GM18520 (cell line): Measurements from ENCODE around the gene FGF11.

ENCODE experiments used
- ATAC-seq: cut with Tn5 transposase; IDR thresholded peaks from one replicate; pipeline ENCODE4 v1.9.1; 2021; ENCODE audit not compliant: unreplicated experiment

Gene FGF11

DNA sequence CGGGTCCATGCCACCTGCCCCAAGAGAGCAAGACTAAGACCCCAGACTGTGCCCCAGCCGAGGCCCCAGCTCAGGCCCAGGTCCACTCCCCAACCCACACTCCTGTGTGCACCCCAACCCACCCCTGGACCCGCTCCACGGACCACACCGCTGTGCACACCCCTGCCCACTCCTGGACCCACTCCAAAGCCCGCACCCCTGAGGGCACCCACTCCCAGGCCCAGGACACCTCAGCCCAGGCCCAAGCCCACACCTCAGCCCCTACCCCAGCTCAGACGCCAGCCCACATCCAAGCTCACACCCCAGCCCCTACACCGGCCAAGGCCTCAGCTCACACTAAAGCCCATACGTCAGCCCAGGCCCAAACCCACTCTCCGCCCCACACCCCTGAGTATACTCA, 9.6 kb upstream of the FGF11 start:
- ATAC-seq, result no peak

- ATAC-seq, result no peak
Measured at GRCh38 chr17:7431231-7431630, 8.1 kb upstream of the FGF11 start.

DNA sequence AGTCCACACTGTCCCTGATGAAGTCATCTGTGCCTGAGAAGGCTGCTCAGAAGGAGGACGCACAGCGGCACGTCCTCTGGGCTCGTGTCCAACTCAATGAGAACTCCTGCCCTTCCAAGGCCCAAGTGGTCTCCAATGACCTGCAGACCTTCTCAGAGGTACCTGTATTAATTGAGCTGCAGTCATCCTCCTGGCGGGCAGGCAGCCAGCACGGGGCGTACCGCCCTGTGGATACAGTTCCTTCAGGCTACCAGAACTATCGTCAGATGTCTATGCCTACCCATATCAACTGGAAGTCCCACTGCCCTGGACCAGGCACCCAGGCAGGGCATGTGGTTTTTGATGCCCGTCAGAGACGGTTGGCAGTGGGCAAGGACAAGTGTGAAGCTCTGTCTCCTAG, 7.0 kb upstream of the FGF11 start:
- no peak for ATAC-seq

DNA sequence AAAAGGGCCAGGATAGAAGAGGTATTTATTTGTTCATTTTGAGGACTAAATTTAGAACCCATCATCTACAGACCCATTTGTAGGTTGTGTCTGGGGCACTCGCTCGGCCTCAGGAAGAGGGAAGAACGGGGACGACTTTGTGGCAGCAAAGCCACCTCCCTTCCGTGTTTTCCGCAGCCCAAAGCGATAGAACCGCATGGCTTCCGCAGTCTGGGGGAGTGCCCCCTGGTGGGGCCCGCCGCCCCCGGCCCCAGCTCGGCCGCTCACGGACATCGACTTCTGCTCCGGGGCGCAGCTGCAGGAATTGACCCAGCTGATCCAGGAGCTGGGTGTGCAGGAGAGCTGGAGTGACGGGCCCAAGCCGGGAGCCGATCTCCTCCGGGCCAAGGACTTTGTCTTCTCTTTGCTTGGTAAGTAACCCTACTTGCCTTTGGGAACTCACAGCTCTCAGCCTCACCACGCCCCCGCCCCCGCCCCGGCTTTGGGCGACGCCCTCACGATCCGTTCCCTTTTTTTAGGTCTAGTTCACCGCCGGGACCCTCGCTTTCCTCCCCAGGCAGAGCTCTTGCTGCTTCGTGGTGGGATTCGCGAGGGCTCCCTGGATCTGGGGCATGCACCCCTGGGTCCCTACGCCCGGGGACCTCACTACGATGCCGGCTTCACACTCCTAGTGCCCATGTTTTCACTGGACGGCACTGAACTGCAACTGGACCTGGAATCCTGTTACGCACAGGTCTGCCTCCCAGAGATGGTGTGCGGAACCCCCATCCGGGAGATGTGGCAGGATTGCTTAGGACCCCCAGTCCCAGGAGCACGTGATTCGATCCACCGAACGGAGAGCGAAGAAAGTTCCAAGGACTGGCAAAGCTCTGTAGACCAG, 3.4 kb upstream of the FGF11 start:
- no peak for ATAC-seq

GRCh38 chr17:7436556-7437368, 2.5 kb upstream of the FGF11 start:
- peak; percentile 32 for ATAC-seq

GRCh38 chr17:7437369-7437863, 1.9 kb upstream of the FGF11 start:
- ATAC-seq, result no peak

DNA sequence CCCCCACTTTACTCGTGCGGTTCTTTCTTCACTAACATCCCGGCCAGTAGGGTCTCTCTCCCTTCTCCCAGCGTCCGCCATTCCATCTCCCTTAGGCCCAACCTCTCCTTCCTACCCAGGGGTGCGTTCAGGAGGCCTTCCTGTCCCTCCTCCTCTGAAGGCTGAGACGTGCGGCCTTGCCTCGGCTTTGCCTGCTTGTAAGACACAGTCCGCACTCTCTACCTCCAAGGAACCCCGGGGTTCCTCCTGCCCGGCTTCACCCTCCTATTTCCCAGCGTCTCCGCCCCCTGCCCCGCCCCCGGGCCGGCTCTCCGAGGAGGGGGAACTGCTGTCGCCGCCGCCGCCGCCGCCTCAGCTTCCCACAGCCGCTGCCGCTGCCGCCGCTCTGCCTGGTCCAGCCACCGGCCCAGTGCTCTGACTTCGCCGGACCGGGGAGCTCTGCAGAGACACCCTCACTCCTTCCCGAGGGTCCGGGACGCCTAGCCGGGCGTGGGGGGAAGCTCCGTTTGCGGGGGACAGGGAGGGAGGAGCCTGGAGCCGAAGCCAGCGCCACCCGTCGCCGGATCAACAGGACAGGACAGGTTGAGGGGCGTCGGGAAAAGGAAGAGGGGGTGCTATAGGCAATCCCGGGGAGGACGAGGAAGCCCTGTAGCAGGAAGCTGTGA, 1.2 kb upstream of the FGF11 start:
- ATAC-seq, result no peak

GRCh38 chr17:7438656-7439460, 454 bp upstream of the FGF11 start:
- no peak for ATAC-seq

DNA sequence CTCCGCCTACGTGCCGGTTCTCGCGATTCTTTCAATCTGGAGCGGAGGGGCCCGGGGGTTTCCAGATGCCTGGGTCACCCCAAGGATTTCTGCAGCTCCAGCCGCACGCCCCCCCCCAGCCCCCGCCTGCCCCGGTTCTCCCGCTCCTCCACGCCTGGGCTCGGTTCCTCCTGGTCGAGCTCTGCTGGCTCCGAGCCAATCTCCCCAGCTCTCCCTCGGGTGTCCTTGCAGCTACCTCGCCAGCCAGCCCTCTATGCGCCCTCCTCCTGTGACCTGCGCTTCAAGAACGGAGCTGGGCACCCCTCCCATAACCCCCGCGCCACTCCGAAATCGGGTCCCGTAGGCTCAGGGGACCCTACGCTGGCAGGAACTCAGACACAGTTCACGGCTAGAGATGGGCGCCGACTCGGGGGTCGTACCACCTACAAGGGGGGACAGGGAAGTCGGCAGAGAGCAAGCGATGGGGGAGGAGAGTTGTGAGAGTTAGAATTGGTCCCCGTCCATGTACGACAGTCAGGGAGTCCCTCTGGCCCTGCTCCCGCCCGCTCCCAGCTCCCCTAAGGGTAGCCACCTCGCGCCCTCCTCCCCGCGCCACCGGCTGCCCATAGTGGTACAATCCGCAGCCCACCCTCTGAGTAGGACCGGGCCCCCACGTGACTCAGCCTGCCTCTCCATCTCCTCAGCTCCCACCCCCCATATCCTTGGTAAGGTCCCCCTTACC, 961 bp downstream of the FGF11 start:
- ATAC-seq, result no peak

- ATAC-seq, result no peak
Measured at GRCh38 chr17:7440834-7441195, 1.5 kb downstream of the FGF11 start.

GRCh38 chr17:7441266-7441665, 2.0 kb downstream of the FGF11 start:
- ATAC-seq, result no peak

GRCh38 chr17:7442142-7442541, 2.8 kb downstream of the FGF11 start:
- no peak for ATAC-seq

DNA sequence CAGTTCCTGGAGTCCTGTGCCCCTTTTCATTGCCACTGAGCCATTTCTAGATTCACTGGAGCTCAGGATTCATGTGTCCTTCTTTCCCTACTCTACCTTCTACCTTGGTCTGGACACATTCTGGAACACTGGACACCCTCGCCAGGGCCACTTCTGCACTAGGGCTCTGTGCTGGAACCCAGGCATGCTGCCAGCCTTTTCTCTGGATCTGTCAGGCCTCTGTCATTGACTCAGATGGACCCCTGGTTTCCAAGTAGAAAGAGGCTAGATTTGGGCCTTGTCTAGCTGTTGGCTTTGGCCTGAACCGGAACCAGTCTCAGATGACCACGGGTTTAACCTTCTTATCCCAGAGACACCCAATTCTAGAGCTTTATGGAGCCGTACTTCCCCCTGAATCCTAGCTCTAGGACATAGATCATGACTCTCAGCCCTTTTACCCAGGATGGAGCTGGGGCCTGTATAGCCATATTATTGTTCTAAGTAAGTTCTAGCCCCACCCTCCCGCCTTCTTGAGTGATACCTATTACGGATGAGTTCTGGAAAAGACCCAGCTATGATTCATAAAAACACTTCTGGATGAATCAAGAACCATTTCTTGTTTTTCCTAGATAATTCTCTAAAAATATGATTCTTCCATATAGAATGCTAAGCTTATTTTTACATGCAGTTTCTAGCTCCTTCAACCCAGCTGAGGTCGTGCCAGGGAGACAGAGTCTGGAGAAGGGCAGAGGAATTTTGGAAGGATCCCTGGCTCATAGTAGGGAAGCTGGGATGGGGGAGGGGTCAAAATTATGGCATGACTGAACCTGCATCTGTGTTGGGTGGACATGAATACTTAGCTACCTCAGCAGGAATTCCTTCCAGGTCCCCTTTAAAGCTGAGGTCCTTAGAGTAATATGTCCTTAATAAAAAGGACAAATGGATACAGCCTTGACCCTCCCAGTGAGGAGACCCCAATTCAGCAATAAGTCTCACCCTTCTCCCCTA, 4.5 kb downstream of the FGF11 start:
- no peak for ATAC-seq

GRCh38 chr17:7444682-7445618, 5.6 kb downstream of the FGF11 start, which contains the start of gene CHRNB1:
Gene CHRNB1 (plus strand): TSS chr17:7445061. CDS start chr17:7445128, 67 bp downstream.
- no peak for ATAC-seq

DNA sequence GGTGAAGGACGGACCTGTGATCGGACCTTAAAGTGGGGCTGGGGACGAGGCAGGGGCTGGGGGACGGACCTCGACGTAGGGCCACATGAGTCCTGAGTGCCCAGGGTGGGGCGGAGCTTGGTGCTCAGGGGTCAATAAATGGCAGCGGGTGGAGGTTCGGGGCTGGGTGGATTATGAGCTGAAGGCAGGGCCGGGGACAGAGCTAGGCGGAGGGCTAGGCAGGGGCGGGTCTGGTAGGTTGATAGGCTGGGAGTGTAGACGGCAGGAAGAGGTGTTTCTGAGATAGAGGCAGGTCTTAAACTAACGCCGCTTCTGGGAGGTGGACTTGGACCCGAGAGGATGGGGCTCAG, 6.3 kb downstream of the FGF11 start:
- ATAC-seq, result no peak

DNA sequence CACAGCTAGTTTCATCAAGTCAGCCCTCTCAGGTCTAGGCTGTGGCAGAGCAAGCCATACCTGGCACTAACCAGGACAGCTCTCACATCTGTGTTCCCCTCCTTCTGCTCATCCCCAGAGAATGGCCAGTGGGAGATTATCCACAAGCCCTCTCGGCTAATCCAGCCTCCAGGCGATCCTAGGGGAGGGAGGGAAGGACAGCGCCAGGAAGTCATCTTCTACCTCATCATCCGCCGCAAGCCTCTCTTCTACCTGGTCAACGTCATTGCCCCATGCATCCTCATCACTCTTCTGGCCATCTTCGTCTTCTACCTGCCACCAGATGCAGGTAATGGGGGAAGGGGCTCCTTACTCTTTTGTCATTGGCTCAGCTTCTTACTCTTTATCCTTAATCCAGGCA, 9.1 kb downstream of the FGF11 start:
- no peak for ATAC-seq

GRCh38 chr17:7459961-7460545, 20.7 kb downstream of the FGF11 start:
- no peak for ATAC-seq
